ENCODE data around the gene RIN3.

- TF ChIP-seq CTCF (conservative IDR thresholded peaks at IDR 0.05 in 1 of 2, IDR thresholded peaks at IDR 0.05 in 1 of 2; ENCODE audit: extremely low read depth in 1 of 2, insufficient read depth in 1 of 2, low read depth in 1 of 2, low read length in 2 of 2) (no peak), EZH2 (IDR thresholded peaks at IDR 0.05; ENCODE audit: borderline replicate concordance, low read length) (no peak)
These were observed 96.4 kb downstream of the RIN3 start for GRCh38 chr14:92609955-92610354.
